WTC11 (cell line): ENCODE measurements around the gene GRM4. TPM values are rescaled to one million over a fixed set of nuclear protein-coding genes. Genes with fewer than 3 reads are reported as not detected.

ENCODE experiments used
- ATAC-seq: fragments of 200-7000 bp; cut with Tn5 transposase; 2 replicates; pipeline ENCODE4 v1.10.0; 2021; ENCODE audit warnings: mild to moderate bottlenecking, moderate library complexity
- CTCF ChIA-PET: fragments of 300-600 bp; sonication (Branson Sonifier 250); formaldehyde crosslinking; loops from one replicate; lab custom pipeline; 2021; ENCODE audit warnings: antibody characterized with exemption; lab: Charles Lee
- POLR2A ChIA-PET: fragments of 350-600 bp; sonication (Branson Sonifier 250); formaldehyde crosslinking; loops from one replicate; lab custom pipeline; 2021; ENCODE audit warnings: antibody characterized with exemption; lab: Charles Lee
- DNase-seq: peaks from one replicate; pipeline ENCODE4 v3.0.0; 2021; ENCODE audit warnings: low spot score
- H3K27ac Mint-ChIP-seq: 2 replicates; pipeline ENCODE4 v1.8.0; 2021; ENCODE audit warnings: mixed read lengths
- H3K27me3 Mint-ChIP-seq: 2 replicates; pipeline ENCODE4 v1.8.0; 2021; ENCODE audit warnings: low read depth, mild to moderate bottlenecking, moderate library complexity, mixed read lengths
- H3K36me3 Mint-ChIP-seq: 2 replicates; pipeline ENCODE4 v1.8.0; 2021; ENCODE audit warnings: mixed read lengths
- H3K4me1 Mint-ChIP-seq: 2 replicates; pipeline ENCODE4 v1.8.0; 2022; ENCODE audit warnings: mixed read lengths
- H3K4me3 Mint-ChIP-seq: 2 replicates; pipeline ENCODE4 v1.8.0; 2021; ENCODE audit warnings: mild to moderate bottlenecking, moderate library complexity, mixed read lengths
- H3K9me3 Mint-ChIP-seq: 2 replicates; pipeline ENCODE4 v1.8.0; 2021; ENCODE audit warnings: mixed read lengths
- ATF3 ChIP-seq: sonication (generic); formaldehyde crosslinking; conservative IDR thresholded peaks from 2 replicates; pipeline ENCODE4 v1.8.1; 2022; ENCODE audit warnings: mild to moderate bottlenecking, missing genetic modification reagents
- CDX4 ChIP-seq: fragments of 250-450 bp; sonication (Bioruptor Pico); IDR thresholded peaks from 2 replicates; pipeline ENCODE4 v1.9.0; 2021; ENCODE audit warnings: moderate library complexity, mild to moderate bottlenecking, inconsistent platforms, borderline replicate concordance
- ETV6 ChIP-seq: sonication (generic); formaldehyde crosslinking; IDR thresholded peaks from 2 replicates; pipeline ENCODE4 v1.8.1; 2022; ENCODE audit warnings: mild to moderate bottlenecking, missing genetic modification reagents
- FOXK1 ChIP-seq: sonication (generic); formaldehyde crosslinking; IDR thresholded peaks from 2 replicates; pipeline ENCODE4 v1.8.0; 2022; ENCODE audit warnings: mild to moderate bottlenecking, moderate library complexity, missing genetic modification reagents
- FOXP4 ChIP-seq: sonication (generic); formaldehyde crosslinking; IDR thresholded peaks from 2 replicates; pipeline ENCODE4 v1.8.0; 2022; ENCODE audit warnings: mild to moderate bottlenecking, missing genetic modification reagents
- GABPB1 ChIP-seq: sonication (generic); formaldehyde crosslinking; IDR thresholded peaks from 2 replicates; pipeline ENCODE4 v1.8.1; 2023; ENCODE audit warnings: mild to moderate bottlenecking, missing genetic modification reagents
- GTF2I ChIP-seq: fragments of 250-450 bp; sonication (Bioruptor Pico); conservative IDR thresholded peaks from 2 replicates; pipeline ENCODE4 v1.4.0; 2021; ENCODE audit warnings: mild to moderate bottlenecking
- HMGXB4 ChIP-seq: sonication (generic); formaldehyde crosslinking; IDR thresholded peaks from 2 replicates; pipeline ENCODE4 v1.8.1; 2023; ENCODE audit warnings: mild to moderate bottlenecking, moderate library complexity, missing genetic modification reagents
- IRF1 ChIP-seq: sonication (generic); formaldehyde crosslinking; IDR thresholded peaks from 2 replicates; pipeline ENCODE4 v1.8.0; 2023; ENCODE audit warnings: missing genetic modification reagents
- KAT7 ChIP-seq: sonication (generic); formaldehyde crosslinking; IDR thresholded peaks from 2 replicates; pipeline ENCODE4 v1.8.1; 2023; ENCODE audit warnings: missing genetic modification reagents, mild to moderate bottlenecking, borderline replicate concordance
- MAX ChIP-seq: sonication (generic); formaldehyde crosslinking; IDR thresholded peaks from 2 replicates; pipeline ENCODE4 v1.8.0; 2022; ENCODE audit warnings: mild to moderate bottlenecking, missing genetic modification reagents
- NFATC4 ChIP-seq: fragments of 250-450 bp; sonication (Bioruptor Pico); IDR thresholded peaks from 2 replicates; pipeline ENCODE4 v1.9.0; 2021; ENCODE audit warnings: mild to moderate bottlenecking
- NFE2L1 ChIP-seq: sonication (generic); formaldehyde crosslinking; IDR thresholded peaks from 2 replicates; pipeline ENCODE4 v1.8.1; 2023; ENCODE audit warnings: missing genetic modification reagents
- NFYB ChIP-seq: sonication (generic); formaldehyde crosslinking; conservative IDR thresholded peaks from 2 replicates; pipeline ENCODE4 v1.8.0; 2022; ENCODE audit warnings: low read depth, missing genetic modification reagents
- RORB ChIP-seq: fragments of 250-450 bp; sonication (Bioruptor Pico); IDR thresholded peaks from 2 replicates; pipeline ENCODE4 v1.9.0; 2021; ENCODE audit warnings: mild to moderate bottlenecking
- SMAD3 ChIP-seq: sonication (generic); formaldehyde crosslinking; IDR thresholded peaks from 2 replicates; pipeline ENCODE4 v1.8.0; 2022; ENCODE audit warnings: missing genetic modification reagents, mild to moderate bottlenecking, borderline replicate concordance
- ZBTB21 ChIP-seq: sonication (generic); formaldehyde crosslinking; IDR thresholded peaks from 2 replicates; pipeline ENCODE4 v1.8.1; 2023; ENCODE audit warnings: mild to moderate bottlenecking, missing genetic modification reagents, borderline replicate concordance
- ZMAT4 ChIP-seq: fragments of 250-450 bp; sonication (Bioruptor Pico); IDR thresholded peaks from 2 replicates; pipeline ENCODE4 v1.9.0; 2021; ENCODE audit warnings: mild to moderate bottlenecking
- ZNF281 ChIP-seq: sonication (generic); formaldehyde crosslinking; IDR thresholded peaks from 2 replicates; pipeline ENCODE4 v1.8.0; 2023; ENCODE audit warnings: mild to moderate bottlenecking, missing genetic modification reagents
- ZNF532 ChIP-seq: fragments of 250-450 bp; sonication (Bioruptor Pico); IDR thresholded peaks from 2 replicates; pipeline ENCODE4 v1.9.0; 2021; ENCODE audit warnings: mild to moderate bottlenecking, borderline replicate concordance
- total RNA-seq: library from RNA; stranded (reverse); gene quantifications from 3 replicates; pipeline ENCODE4 v1.2.3, GENCODE V29; 2021

GRM4 gene
- total RNA-seq, 1 experiment from 2014 or later = 34.5 TPM

GRCh38 chr6:34005901-34006531 is 139.9 kb downstream of the GRM4 start (continued):
- TF ChIP-seq FOXP4 (CRISPR knock-in tag) (peak; percentile 70; the same call in 1 of the 2 replicates), KAT7 (CRISPR knock-in tag) (0 out of 2 replicates have a peak, but pooled peaks have one; percentile 39), ZBTB21 (CRISPR knock-in tag) (no peak), FOXK1 (CRISPR knock-in tag) (peak; percentile 33; the same call in 1 of the 2 replicates), ZNF281 (peak; percentile 74; the same call in 1 of the 2 replicates)

GRCh38 chr6:34004706-34005105 is 141.2 kb downstream of the GRM4 start:
- Mint-ChIP-seq H3K36me3 (peaks cover 10% of the 10 kb centered on the region), H3K27me3 (no peaks in the 10 kb centered on the region), H3K27ac (no peak overlapping the region), H3K9me3 (peaks cover 12% of the 10 kb centered on the region), H3K4me3 (no peak overlapping the region), H3K4me1 (peaks cover 26% of the 10 kb centered on the region)
- no peak for DNase-seq
- POLR2A ChIA-PET = no interaction called here
- CTCF ChIA-PET = no interaction called here
- no peak for ATAC-seq
- no peak for TF ChIP-seq IRF1 (CRISPR knock-in tag)
- no peak for TF ChIP-seq ATF3
- no peak for TF ChIP-seq NFYB
- TF ChIP-seq HMGXB4 (CRISPR knock-in tag) = no peak
- TF ChIP-seq NFE2L1 (CRISPR knock-in tag) = no peak
- TF ChIP-seq, all 79 proteins: peak for 0

- peaks cover 26% of the 10 kb centered on the region for H3K4me1 Mint-ChIP-seq
- H3K27ac Mint-ChIP-seq = no peak overlapping the region
- peaks cover 10% of the 10 kb centered on the region for H3K36me3 Mint-ChIP-seq
- ChIA-PET POLR2A (no interaction called here), CTCF (no interaction called here)
- no peak for ATAC-seq
- no peak for DNase-seq
- no peak overlapping the region for H3K4me3 Mint-ChIP-seq
- H3K27me3 Mint-ChIP-seq = 0 out of 2 replicates have a peak, but pooled peaks cover under 1% of the 10 kb centered on the region
- peaks cover 12% of the 10 kb centered on the region for H3K9me3 Mint-ChIP-seq
- no peak for TF ChIP-seq RORB
- TF ChIP-seq SMAD3 (CRISPR knock-in tag) = no peak
- TF ChIP-seq GTF2I = no peak
- TF ChIP-seq CDX4 (CRISPR knock-in tag) = no peak
- no peak for TF ChIP-seq NFYB
- TF ChIP-seq GABPB1 (CRISPR knock-in tag) = no peak
- no peak for TF ChIP-seq NFATC4 (CRISPR knock-in tag)
- no peak for TF ChIP-seq ZMAT4 (CRISPR knock-in tag)
- no peak for TF ChIP-seq ETV6 (CRISPR knock-in tag)
- TF ChIP-seq ZNF532 = no peak
- no peak for TF ChIP-seq MAX (CRISPR knock-in tag)
These were observed 141.9 kb downstream of the GRM4 start for GRCh38 chr6:34003962-34004361.
